HTERT RPE-1 (cell line): ENCODE data around the gene MON1B.

Experiments
- in situ Hi-C: fragments of 300-500 bp; cut with MboI; formaldehyde crosslinking; loops from 4 replicates; pipeline ENCODE4 v1.14.3; 2020; ENCODE audit warnings: low sequenced_read_pairs

Gene MON1B

DNA sequence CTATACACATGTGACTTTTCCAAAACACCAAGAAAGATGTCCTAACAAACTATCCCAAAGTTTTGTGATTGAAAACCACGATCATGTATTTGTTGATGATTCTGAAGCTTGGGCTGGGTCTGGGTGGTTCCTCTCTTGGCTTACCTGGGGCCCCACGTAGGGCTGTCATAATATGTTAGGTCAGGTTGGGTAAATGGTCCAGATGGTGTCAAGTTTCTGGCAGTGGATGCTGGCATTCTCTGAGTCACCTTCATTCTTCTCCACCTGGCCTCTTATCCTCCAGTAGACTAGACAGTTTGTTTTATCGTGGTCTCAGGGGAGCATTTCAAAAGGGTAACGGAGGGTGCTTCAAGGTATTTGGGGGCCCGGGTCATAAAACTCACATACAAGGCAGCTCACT, 47.6 kb downstream of the MON1B start:
- in situ Hi-C loops, result loop anchor here (25.0 kb wide), 1 partner anchor 349 kb away; no protein-coding TSS in a partner anchor

DNA sequence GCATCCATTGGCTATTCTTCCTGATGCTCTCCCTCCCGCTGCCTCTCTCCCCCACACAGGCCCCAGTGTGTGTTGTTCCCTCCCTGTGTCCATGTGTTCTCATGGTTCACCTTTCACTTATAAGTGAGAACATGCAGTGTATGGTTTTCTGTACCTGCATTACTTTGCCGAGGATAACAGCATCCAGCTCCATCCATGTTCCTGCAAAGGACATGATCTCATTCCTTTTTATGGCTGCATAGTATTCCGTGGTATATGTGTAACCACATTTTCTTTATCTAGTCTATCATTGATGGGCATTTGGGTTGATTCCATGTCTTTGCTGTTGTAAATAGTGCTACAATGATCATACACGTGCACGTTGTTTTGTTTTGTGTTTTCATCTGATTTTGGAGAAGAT, 51.5 kb downstream of the MON1B start:
- in situ Hi-C loops, result loop anchor here (25.0 kb wide), 1 partner anchor 345 kb away; no protein-coding TSS in a partner anchor

DNA sequence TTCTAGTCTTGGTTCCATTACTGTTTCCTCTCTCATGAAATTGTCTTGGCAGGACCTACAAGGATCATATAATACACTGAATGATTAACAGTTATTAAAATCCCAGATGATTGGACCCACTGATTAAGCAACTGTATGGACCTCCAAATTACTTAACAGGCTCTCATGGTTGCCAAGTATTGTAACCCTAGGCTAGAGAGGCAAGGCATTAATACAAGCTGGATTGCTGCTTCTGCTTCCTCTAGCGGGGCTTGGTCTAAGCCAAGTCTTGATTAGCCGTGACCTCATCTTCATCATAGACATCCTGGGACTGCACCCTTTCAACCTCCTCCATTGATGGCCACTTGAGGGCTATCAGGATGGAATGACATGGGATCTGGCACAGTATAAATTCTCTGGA, 55.2 kb downstream of the MON1B start:
- in situ Hi-C loops, result loop anchor here (25.0 kb wide), 1 partner anchor 341 kb away; no protein-coding TSS in a partner anchor

DNA sequence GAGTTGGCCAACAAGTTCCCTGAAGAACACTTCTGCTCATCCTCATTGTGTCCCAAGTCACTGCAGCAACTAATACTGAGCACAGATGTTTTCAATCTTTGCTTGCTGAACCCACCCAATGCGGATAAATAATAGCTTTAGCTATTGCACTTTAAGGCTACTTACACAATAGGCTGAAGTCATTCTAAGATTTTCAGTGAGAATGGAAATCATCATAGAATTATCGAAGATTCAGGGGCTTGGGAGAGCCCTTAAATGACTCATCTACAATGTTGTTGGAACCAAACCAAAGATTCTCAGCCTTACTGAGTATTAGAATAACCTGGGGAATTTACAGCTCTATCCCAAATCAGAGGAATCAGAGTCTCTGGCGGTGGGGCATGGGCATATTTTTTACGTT, 59.4 kb downstream of the MON1B start:
- in situ Hi-C loops, result no loop called here
